ENCODE measurements around the gene GCLC.
A peak's percentile ranks its signal among the peaks of the same experiment; 100 is the strongest.
"Not testable (repeated sequence)": the region's sequence is repeated elsewhere in the genome, so short reads cannot be mapped to it uniquely, and the experiment has no call there.

GCLC gene

GRCh38 chr6:53544470-53545308 lies at the start of gene GCLC:
Gene GCLC (minus strand): TSS chr6:53545101. CDS start chr6:53544645, 456 bp downstream.
- peak; percentile 84 for DNase-seq (ENCODE audit: low read depth)

- DNase-seq (ENCODE audit: low read depth), result no peak
Observed at GRCh38 chr6:53594596-53594995, 49.7 kb upstream of the GCLC start.

DNA sequence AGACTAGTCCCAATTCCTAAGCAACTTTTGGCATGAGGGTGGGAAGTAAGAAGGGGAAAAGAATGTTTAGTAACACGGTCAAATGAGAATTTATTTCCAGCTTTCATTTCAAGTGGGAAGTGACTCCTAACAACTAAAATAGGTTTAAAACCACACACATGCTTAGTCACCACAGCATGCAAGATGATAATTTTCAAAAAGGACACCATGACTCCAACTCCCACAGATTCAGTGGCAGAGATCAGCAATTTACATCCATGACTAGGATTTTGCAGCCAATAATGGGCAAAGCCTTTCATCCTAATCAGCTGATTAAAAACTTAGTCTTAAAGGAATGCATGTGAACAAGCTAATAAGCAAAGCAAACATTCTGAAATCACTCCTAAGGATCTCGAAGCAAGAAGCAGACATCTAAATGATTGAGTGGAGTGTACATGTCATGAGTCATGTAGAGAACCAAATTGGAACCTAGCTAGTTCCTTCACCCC lies 48.1 kb upstream of the GCLC start:
- DNase-seq (ENCODE audit: low read depth), result no peak

GRCh38 chr6:53591873-53592272 lies 47.0 kb upstream of the GCLC start:
- no peak for DNase-seq (ENCODE audit: low read depth)

DNA sequence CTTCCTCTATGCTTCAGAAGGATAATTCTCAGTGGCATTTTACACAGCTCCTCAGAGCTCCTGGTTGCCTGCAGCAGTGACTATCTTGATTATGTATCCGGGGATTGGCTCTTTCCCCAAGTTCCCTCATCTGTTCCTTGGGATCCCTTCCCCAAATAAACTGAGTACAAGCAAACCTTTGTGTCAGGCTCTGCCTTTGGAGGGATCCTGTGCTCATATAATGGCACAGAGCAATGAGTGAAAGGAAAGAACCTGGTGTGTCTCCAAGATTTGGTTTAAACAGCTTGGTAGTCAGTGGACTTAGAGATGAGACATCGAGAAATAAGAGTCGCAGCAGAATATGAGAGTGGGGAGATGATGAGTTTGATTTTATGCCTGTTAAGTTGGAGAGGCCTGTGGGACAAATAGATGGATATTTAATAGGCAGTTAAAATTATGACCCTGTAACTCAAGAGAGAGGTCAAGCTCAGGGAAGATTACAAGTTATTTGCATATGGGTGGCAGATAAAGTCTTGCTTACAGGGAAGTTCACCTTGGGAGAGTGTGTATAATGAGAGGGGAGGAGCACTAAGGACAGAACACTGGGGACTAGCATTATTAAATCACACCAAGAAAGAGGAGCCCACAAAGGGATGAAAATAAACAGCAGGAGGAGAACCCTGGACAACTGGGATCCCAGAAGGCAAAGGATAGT lies 44.1 kb upstream of the GCLC start:
- no peak for DNase-seq (ENCODE audit: low read depth)

GRCh38 chr6:53587291-53587690 lies 42.4 kb upstream of the GCLC start:
- no peak for DNase-seq (ENCODE audit: low read depth)

DNA sequence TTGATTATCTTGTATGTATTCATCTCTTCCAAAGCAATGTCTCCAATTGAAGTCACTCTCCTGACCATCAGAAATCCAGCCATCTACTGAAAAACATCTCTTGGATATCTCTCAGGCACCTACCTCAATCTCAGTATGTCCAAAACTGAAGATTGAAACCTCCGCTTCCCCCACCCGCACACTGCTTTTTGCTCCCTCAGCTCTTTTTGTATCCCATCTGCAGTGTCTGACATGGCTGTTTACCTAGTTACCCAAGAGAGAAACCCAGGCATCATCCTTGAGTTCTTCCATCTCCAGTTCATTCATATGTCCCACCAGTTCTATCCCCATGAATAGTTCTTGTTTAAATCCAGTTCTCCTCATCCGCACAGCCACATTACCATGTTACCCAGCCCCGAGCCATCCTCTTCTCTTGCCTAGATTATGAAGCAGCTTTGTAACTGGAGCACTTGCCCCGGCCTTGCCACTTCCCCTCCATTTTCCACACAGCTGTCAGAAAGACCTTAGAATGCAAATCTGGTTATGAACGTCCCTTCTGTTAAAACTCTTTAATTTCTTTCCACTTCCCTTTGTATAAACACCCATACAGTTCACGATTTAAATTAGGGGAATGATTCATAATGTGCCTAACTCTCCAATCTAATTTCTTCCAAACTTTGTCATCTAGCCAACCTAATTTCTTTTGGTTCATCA lies 40.5 kb upstream of the GCLC start:
- no peak for DNase-seq (ENCODE audit: low read depth)

DNA sequence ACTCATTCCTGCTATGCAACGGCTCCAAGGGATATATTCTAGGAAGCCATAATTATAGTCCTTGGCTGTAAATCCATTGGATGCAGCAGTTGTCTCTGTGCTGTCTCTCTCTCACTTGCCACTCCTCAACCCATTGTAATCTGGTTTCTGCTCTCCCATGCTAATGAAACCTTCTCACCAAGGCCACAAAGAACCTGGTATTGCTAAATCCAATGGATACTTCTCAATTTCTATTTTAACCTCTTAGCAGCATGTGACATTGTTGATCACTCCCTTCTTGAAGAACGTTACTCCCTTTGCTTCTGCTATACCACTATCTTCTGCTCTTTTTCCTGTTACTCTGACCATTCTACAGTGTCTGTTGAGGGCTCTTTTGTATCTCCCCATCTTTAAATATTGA lies 39.8 kb upstream of the GCLC start:
- no peak for DNase-seq (ENCODE audit: low read depth)

- DNase-seq (ENCODE audit: low read depth), result no peak
Observed at GRCh38 chr6:53583451-53583850, 38.5 kb upstream of the GCLC start.

DNA sequence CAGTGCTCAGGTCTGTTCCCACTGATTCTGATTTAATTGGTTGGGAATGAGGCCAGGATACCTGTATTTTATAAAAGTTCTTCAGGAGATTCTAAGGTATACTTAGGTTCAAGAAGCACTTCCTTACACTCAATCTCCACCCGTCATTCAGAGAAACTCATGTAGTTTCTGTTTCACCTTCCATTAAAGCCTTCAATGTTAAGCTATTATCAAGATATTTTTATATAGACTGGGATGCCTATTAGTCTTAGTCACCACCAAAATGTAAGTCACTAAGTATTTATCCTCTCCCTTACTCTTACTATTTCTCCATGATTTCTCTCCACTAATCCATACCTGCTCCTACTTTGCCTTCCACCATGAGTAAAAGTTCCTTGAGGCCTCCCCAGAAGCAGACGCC lies 38.1 kb upstream of the GCLC start:
- no peak for DNase-seq (ENCODE audit: low read depth)

GRCh38 chr6:53581856-53582255 lies 37.0 kb upstream of the GCLC start:
- no peak for DNase-seq (ENCODE audit: low read depth)

DNA sequence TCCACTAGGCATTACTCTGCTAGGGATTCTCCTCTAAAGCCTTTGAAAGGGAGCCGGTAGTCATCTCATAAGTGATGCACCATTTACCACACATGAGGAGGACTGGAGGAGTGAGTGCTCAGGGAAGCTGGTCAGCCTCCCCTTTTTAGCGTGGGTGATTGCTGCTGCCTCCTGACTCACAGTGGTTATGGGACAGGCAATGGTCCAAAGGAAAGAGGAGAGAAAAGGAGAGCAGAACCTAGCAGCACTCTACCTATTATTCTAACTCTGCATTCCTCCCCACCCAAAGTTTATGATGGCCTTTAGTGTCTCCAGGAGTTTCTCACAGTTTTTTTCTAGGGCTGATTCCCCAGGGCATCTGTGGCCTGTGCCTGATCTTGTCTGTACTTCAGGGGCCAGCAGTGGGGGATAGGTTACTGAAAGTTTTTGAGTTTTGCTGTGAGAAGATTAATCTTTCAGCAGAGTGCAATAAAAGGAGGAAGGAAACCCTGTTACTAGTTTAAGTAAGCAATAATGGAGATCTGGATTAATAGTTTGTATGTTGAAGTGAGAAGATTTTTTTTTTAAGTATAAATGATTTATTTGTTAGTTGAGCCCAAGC lies 36.4 kb upstream of the GCLC start:
- no peak for DNase-seq (ENCODE audit: low read depth)

DNA sequence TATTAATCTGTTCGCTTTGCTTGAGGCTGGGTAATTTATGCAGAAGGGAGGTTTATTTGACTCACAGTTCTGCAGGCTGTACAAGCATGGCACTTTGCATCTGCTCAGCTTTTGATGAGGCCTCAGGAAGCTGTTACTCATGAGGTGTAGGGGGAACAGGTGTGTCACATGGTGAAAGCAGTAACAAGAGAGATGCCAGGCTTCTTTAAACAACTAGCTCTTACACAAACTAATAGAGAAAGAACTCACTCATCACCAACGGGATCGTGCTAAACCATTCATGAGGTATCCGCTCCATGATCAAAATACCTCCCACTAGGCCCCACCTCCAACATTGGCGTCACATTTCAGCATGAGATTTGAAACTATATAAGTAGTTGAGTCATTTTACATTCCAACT lies 34.4 kb upstream of the GCLC start:
- peak; percentile 2 for DNase-seq (ENCODE audit: low read depth)

- no peak for DNase-seq (ENCODE audit: low read depth)
Observed at GRCh38 chr6:53578371-53578770, 33.5 kb upstream of the GCLC start.

GRCh38 chr6:53573299-53573698 lies 28.4 kb upstream of the GCLC start:
- no peak for DNase-seq (ENCODE audit: low read depth)

DNA sequence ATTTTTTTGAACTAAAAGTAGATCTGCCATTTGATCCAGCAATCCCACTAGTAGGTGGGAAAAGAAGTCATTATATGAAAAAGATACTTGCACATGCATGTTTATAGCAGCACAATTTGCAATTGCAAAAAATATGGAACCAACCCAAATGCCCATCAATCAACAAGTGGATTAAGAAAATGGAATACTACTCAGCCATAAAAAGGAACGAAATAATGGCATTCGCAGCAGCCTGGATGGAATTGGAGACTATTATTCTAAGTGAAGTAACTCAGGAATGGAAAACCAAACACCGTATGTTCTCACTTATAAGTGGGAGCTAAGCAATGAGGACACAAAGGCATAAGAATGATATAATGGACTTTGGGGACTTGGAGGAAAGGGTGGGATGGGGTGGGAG lies 27.5 kb upstream of the GCLC start:
- DNase-seq (ENCODE audit: low read depth), result not testable (repeated sequence)

GRCh38 chr6:53568776-53569616 lies 24.1 kb upstream of the GCLC start:
- no peak for DNase-seq (ENCODE audit: low read depth)

- DNase-seq (ENCODE audit: low read depth), result no peak
Observed at GRCh38 chr6:53567701-53568100, 22.8 kb upstream of the GCLC start.

DNA sequence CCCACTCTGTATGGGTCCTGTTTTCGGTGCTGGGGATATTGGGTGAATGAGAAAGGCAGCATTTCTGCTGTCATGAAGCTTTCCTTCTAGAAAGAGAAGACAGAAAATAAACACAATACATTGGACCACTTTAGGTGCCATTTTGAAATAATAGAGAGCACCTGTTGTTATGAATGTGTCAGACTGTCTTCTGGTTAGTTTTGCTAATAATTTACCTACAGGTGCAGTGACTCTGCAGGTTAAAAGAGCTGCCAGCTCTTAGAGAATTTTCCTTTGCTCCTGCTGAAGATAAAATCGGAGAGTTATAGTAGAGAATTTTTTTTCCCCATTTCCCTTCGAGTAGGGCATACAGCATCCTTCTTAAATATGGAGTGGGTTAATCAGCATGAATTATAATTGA lies 21.9 kb upstream of the GCLC start:
- DNase-seq (ENCODE audit: low read depth), result no peak

GRCh38 chr6:53565886-53566285 lies 21.0 kb upstream of the GCLC start:
- DNase-seq (ENCODE audit: low read depth), result no peak

DNA sequence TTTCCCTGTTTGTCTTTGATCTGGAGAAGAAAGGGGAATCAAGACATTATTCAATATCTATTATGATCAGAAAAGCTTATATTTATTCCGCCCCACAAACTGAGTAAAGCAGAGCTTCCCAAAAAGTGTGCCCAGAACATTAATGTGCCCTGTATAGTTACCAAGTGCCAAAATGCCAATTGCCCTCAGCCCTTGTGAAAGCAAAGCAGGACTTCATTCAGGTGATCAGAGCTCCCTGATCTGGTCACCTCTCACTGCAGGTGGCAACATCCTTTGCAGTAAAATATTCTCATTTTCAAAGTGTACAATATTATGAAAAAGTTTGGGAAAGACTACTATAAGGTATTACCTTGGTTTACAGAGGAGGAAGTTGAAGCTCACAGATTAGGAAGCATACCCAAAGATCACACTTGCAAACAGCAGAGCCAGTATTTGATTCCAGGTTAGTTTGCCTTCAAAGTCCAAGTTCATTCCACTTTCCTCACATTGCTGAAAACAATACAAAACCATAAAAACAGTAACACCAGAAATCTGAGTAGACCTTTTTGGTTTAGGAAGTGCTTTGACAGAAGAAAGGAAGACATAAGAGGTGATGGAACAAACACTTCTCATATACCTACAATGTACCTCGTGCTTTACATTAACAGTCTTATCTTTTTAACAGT lies 19.6 kb upstream of the GCLC start:
- no peak for DNase-seq (ENCODE audit: low read depth)
